ENCODE measurements around the gene RAD9A. TPM values are rescaled to one million over a fixed set of nuclear protein-coding genes. Genes with fewer than 3 reads are reported as not detected.

RAD9A gene
- total and polyA plus RNA-seq, 9 of the 15 experiments (the other 6 are each of a cell fraction or from before 2014, with no cell fraction given), result 1.4 to 41.2 (median 16.1) TPM

DNA sequence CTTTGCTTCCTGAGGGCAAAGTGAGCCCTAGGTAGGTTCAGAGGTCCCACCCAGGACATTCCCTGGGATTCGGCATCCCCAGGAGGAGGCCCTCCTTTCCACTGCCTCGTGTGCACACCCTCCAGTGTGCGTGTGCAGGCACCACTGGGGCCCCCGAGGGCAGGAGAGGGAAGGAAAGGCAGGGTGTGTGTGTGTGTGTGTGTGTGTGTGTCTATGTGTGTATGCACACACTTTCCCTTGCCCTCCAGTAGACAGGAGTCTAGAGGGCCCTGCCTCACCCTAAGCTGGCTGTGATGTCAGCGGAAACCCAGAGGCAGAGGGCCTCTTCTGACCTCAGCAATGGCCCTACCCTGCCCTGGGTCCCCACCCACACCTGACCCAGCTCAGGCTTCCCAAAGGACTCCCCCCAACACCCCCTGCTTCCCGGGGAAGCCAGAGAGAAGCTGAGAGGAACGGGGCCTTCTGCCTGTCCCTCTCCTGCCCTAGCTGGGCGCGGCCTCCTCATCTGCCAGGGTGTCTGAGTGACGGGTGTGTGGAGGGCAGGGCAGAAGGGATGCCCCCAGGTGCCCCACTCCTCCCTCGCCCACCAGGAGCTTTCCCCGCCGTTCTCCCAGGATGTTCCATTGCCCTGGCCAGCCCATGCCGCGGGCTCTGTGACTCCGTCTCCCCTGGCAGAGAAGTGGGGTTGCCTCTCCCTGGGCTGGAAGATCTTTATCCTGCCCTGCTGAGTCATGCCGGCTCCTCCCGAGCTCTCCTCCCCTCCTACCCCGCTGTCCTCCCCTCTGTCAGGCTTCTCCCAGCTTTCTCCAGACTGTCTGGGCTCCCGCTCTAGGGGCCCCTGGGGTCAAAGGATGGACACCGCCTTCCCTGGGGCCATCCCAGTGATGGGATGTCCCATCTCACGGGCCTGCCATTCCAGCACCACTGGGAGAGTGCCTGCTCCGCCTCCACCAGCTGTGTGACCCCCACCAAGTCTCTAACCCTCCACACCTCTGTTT, 12.4 kb upstream of the RAD9A start (continued):
- TF ChIP-seq, protein P1, sequence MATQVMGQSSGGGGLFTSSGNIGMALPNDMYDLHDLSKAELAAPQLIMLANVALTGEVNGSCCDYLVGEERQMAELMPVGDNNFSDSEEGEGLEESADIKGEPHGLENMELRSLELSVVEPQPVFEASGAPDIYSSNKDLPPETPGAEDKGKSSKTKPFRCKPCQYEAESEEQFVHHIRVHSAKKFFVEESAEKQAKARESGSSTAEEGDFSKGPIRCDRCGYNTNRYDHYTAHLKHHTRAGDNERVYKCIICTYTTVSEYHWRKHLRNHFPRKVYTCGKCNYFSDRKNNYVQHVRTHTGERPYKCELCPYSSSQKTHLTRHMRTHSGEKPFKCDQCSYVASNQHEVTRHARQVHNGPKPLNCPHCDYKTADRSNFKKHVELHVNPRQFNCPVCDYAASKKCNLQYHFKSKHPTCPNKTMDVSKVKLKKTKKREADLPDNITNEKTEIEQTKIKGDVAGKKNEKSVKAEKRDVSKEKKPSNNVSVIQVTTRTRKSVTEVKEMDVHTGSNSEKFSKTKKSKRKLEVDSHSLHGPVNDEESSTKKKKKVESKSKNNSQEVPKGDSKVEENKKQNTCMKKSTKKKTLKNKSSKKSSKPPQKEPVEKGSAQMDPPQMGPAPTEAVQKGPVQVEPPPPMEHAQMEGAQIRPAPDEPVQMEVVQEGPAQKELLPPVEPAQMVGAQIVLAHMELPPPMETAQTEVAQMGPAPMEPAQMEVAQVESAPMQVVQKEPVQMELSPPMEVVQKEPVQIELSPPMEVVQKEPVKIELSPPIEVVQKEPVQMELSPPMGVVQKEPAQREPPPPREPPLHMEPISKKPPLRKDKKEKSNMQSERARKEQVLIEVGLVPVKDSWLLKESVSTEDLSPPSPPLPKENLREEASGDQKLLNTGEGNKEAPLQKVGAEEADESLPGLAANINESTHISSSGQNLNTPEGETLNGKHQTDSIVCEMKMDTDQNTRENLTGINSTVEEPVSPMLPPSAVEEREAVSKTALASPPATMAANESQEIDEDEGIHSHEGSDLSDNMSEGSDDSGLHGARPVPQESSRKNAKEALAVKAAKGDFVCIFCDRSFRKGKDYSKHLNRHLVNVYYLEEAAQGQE (IDR thresholded peaks at IDR 0.05; ENCODE audit: borderline replicate concordance), result no peak
- TF ChIP-seq, protein P1 (CRISPR knock-in tag; IDR thresholded peaks at IDR 0.05; ENCODE audit: low read depth), result peak; percentile 31; the same call in 1 of the 2 replicates
- TF ChIP-seq CEBPG (CRISPR knock-in tag; IDR thresholded peaks at IDR 0.05), result no peak
- no peak for TF ChIP-seq CEBPG (tag; conservative IDR thresholded peaks at IDR 0.05 in 1 of 2, IDR thresholded peaks at IDR 0.05 in 1 of 2)
- TF ChIP-seq, protein P2, sequence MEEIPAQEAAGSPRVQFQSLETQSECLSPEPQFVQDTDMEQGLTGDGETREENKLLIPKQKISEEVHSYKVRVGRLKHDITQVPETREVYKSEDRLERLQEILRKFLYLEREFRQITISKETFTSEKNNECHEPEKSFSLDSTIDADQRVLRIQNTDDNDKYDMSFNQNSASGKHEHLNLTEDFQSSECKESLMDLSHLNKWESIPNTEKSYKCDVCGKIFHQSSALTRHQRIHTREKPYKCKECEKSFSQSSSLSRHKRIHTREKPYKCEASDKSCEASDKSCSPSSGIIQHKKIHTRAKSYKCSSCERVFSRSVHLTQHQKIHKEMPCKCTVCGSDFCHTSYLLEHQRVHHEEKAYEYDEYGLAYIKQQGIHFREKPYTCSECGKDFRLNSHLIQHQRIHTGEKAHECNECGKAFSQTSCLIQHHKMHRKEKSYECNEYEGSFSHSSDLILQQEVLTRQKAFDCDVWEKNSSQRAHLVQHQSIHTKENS (CRISPR knock-in tag; IDR thresholded peaks at IDR 0.05), result no peak
